DOHH2 (cell line): Measurements from ENCODE around the gene PALLD.

Experiments used
- H3F3A ChIP-seq: fragments of 200-600 bp; sonication (generic), shearing (Covaris generic); 2 replicates; pipeline ENCODE4 v1.6.0; 2016; ENCODE audit warnings: antibody characterized with exemption, mild to moderate bottlenecking; ENCODE audit not compliant: control insufficient read depth, insufficient read depth
- H3K27ac ChIP-seq: fragments of 200-600 bp; sonication (generic); 2 replicates; pipeline ENCODE4 v1.5.1; 2014; ENCODE audit warnings: low read depth, mild to moderate bottlenecking, low read length, moderate library complexity
- H3K27me3 ChIP-seq: fragments of 200-600 bp; sonication (generic); 2 replicates; pipeline ENCODE4 v1.6.1; 2014; ENCODE audit warnings: mild to moderate bottlenecking, low read length, mixed read lengths; ENCODE audit not compliant: control insufficient read depth
- H3K36me3 ChIP-seq: fragments of 200-600 bp; sonication (generic); 2 replicates; pipeline ENCODE4 v1.6.1; 2014; ENCODE audit warnings: mild to moderate bottlenecking, low read length, moderate library complexity, mixed read lengths; ENCODE audit not compliant: control insufficient read depth
- H3K4me1 ChIP-seq: fragments of 200-600 bp; sonication (generic); 2 replicates; pipeline ENCODE4 v1.6.1; 2014; ENCODE audit warnings: mild to moderate bottlenecking, low read length, mixed read lengths; ENCODE audit not compliant: control insufficient read depth
- H3K4me2 ChIP-seq: fragments of 200-600 bp; sonication (generic); 2 replicates; pipeline ENCODE4 v1.6.0; 2014; ENCODE audit warnings: mild to moderate bottlenecking, low read length, moderate library complexity
- H3K4me3 ChIP-seq: fragments of 200-600 bp; sonication (generic); 2 replicates; pipeline ENCODE4 v1.5.1; 2014; ENCODE audit warnings: mild to moderate bottlenecking, low read length, mixed read lengths
- H3K79me2 ChIP-seq: fragments of 200-600 bp; sonication (generic); 2 replicates; pipeline ENCODE4 v1.6.1; 2014; ENCODE audit warnings: mild to moderate bottlenecking, low read length, mixed read lengths; ENCODE audit not compliant: control insufficient read depth
- H3K9me2 ChIP-seq: fragments of 200-600 bp; sonication (generic); replicated peaks from 2 replicates; pipeline ENCODE4 v1.6.1; 2014; ENCODE audit warnings: mild to moderate bottlenecking, low read length, mixed read lengths; ENCODE audit not compliant: control insufficient read depth
- H3K9me3 ChIP-seq: fragments of 200-600 bp; sonication (generic); 2 replicates; pipeline ENCODE4 v1.6.1; 2014; ENCODE audit warnings: antibody characterized with exemption, low read length, mixed read lengths; ENCODE audit not compliant: control insufficient read depth, insufficient read depth
- H4K20me1 ChIP-seq: fragments of 200-600 bp; sonication (generic); 2 replicates; pipeline ENCODE4 v1.6.0; 2014; ENCODE audit warnings: low read depth, mild to moderate bottlenecking, antibody characterized with exemption, low read length, moderate library complexity; ENCODE audit not compliant: control insufficient read depth, insufficient read depth
- CTCF ChIP-seq: fragments of 200-600 bp; sonication (generic); IDR thresholded peaks from one replicate; pipeline ENCODE4 v1.5.1; 2014; ENCODE audit warnings: antibody characterized with exemption, mild to moderate bottlenecking, low read depth, low read length; ENCODE audit not compliant: poor library complexity, severe bottlenecking
- EZH2phosphoT487 ChIP-seq: fragments of 200-600 bp; sonication (generic); IDR thresholded peaks from 2 replicates; pipeline ENCODE4 v1.6.1; 2017; ENCODE audit warnings: borderline replicate concordance, mild to moderate bottlenecking, antibody characterized with exemption, low read length, moderate library complexity, mixed read lengths

Gene PALLD

DNA sequence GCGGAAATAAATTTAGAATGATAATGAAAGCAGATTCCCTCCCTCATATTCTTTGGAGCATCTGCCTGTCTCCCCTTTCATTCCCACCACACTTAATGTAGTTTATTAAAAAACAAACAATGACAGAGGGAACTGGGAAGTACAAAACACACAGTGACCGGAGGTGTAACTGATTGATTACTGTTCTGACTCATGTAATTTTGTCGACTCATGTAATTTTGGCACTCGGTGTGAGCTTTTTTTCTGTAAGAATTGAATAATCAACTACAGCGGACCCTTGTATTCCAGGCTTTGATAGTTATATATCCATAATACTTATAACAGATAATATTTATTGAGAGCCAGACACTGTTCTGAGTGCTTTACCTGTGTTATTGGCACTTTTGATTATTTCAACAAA is 110.4 kb downstream of the PALLD start:
- Histone ChIP-seq H4K20me1 (no peaks in the 10 kb centered on the region), H3K27ac (no peak overlapping the region), H3K4me1 (no peaks in the 10 kb centered on the region), H3K79me2 (no peaks in the 10 kb centered on the region), H3K36me3 (no peaks in the 10 kb centered on the region), H3K4me3 (no peak overlapping the region), H3K9me2 (no peaks in the 10 kb centered on the region), H3K27me3 (no peaks in the 10 kb centered on the region), H3F3A (no peaks in the 10 kb centered on the region), H3K9me3 (no peaks in the 10 kb centered on the region), H3K4me2 (no peak overlapping the region)
- no peak for TF ChIP-seq CTCF
- no peak for TF ChIP-seq EZH2phosphoT487

DNA sequence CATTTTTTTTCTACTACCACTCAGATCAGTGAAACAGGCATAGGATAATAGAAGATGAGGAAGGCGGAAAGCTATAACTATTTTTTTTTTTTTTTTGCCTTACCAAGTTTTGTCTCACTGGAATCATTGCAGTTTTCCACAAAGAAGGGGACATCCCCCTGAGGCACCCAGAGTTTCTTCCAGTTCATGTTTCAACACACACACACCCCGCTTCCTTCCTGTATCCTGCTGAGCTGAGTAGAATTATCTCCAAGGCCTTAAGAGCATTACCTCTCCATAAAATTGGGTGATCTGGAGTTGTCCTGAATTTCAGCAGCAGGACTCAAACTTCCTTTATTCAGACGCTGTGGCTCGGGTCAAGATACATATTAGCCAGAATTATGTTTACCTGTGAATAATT is 111.9 kb downstream of the PALLD start:
- Histone ChIP-seq H3K4me3 (no peak overlapping the region), H3K79me2 (no peaks in the 10 kb centered on the region), H3K4me2 (no peak overlapping the region)

GRCh38 chr4:168609369-168609768 is 112.5 kb downstream of the PALLD start:
- Histone ChIP-seq H3K4me3 (no peak overlapping the region), H3K27me3 (no peaks in the 10 kb centered on the region), H3K36me3 (no peaks in the 10 kb centered on the region), H3K4me2 (no peak overlapping the region), H3K9me2 (no peaks in the 10 kb centered on the region), H3K27ac (no peak overlapping the region), H4K20me1 (no peaks in the 10 kb centered on the region), H3F3A (no peaks in the 10 kb centered on the region), H3K79me2 (no peaks in the 10 kb centered on the region), H3K4me1 (no peaks in the 10 kb centered on the region), H3K9me3 (no peaks in the 10 kb centered on the region)
- TF ChIP-seq EZH2phosphoT487: no peak
- TF ChIP-seq CTCF: no peak

More for the DNA sequence above, 111.9 kb downstream of the PALLD start:
- no peaks in the 10 kb centered on the region for H3K36me3 ChIP-seq
- no peaks in the 10 kb centered on the region for H4K20me1 ChIP-seq
- no peak for TF ChIP-seq EZH2phosphoT487
- no peak for TF ChIP-seq CTCF
- no peaks in the 10 kb centered on the region for H3K9me2 ChIP-seq
- H3K27me3 ChIP-seq: no peaks in the 10 kb centered on the region
- H3K9me3 ChIP-seq: no peaks in the 10 kb centered on the region
- H3K4me1 ChIP-seq: no peaks in the 10 kb centered on the region
- H3K27ac ChIP-seq: no peak overlapping the region
- no peaks in the 10 kb centered on the region for H3F3A ChIP-seq
